Spinal cord (tissue), 10 donors: ENCODE measurements around the gene KRTAP10-10. TPM values are rescaled to one million over a fixed set of nuclear protein-coding genes. Genes with fewer than 3 reads are reported as not detected.
"Not testable (repeated sequence)": the region's sequence is repeated elsewhere in the genome, so short reads cannot be mapped to it uniquely, and the experiment has no call there.

Experiments
- DNase-seq, 6 donors: peaks; one replicate each; pipeline versions ENCODE4 v3.0.0 to v3.0.0-alpha.2; 2013 to 2015; ENCODE audit warnings: low spot score in 6 of 6, low read depth in 4 of 6
- H3K27ac ChIP-seq: one replicate; pipeline ENCODE4 v1.5.1; 2013; ENCODE audit warnings: low read depth, low read length, control low read depth
- H3K27me3 ChIP-seq: one replicate; pipeline ENCODE4 v1.6.1; 2013; ENCODE audit warnings: low read length; ENCODE audit not compliant: control insufficient read depth, insufficient read depth
- H3K36me3 ChIP-seq: one replicate; pipeline ENCODE4 v1.6.1; 2013; ENCODE audit warnings: low read length; ENCODE audit not compliant: control insufficient read depth, insufficient read depth
- H3K4me1 ChIP-seq: one replicate; pipeline ENCODE4 v1.6.1; 2013; ENCODE audit warnings: low read length; ENCODE audit not compliant: control insufficient read depth, insufficient read depth
- H3K4me3 ChIP-seq: one replicate; pipeline ENCODE4 v1.5.1; 2013; ENCODE audit warnings: low read depth, low read length, control low read depth
- H3K9me3 ChIP-seq: one replicate; pipeline ENCODE4 v1.6.1; 2013; ENCODE audit warnings: low read length; ENCODE audit not compliant: control insufficient read depth, insufficient read depth
- WGBS: methylation state at CpG from one replicate; pipeline ENCODE4 v1.1.5; 2013; ENCODE audit warnings: missing lambda C conversion rate; ENCODE audit not compliant: insufficient coverage; 5-methylcytosine and 5-hydroxymethylcytosine counted together
- polyA plus RNA-seq, 2 donors: library from polyadenylated mRNA; unstranded; fragments of 120-200 nt; gene quantifications; one replicate each; pipeline ENCODE4 v1.2.1, GENCODE V29; 2013; ENCODE audit not compliant: insufficient read length in 2 of 2
- total RNA-seq, 2 donors: library from RNA; depleted of rRNA in 1 of 2; stranded (reverse); fragments of 120-200 nt in 1 of 2; fragments of >200 nt in 1 of 2; gene quantifications; one replicate each; pipeline versions ENCODE4 v1.2.3 to v1.2.4, GENCODE V29; 2013 to 2014
- donor health status: healthy.

Gene KRTAP10-10
- total and polyA plus RNA-seq, 4 donors, result not detected

GRCh38 chr21:44658541-44658910 lies 21.4 kb downstream of the KRTAP10-10 start:
- H3K36me3 ChIP-seq, result no peaks in the 10 kb centered on the region
- no peak for DNase-seq
- no peaks in the 10 kb centered on the region for H3K27me3 ChIP-seq
- no peaks in the 10 kb centered on the region for H3K9me3 ChIP-seq
- WGBS, result 100% methylated on average over 1 of the region's 5 CpGs
- no peak overlapping the region for H3K4me3 ChIP-seq
- H3K4me1 ChIP-seq, result no peaks in the 10 kb centered on the region
- no peak overlapping the region for H3K27ac ChIP-seq

GRCh38 chr21:44658913-44659595 lies 21.9 kb downstream of the KRTAP10-10 start:
- Histone ChIP-seq H3K36me3 (no peaks in the 10 kb centered on the region), H3K27ac (no peak overlapping the region), H3K9me3 (no peaks in the 10 kb centered on the region), H3K27me3 (no peaks in the 10 kb centered on the region), H3K4me1 (no peaks in the 10 kb centered on the region), H3K4me3 (no peak overlapping the region)
- DNase-seq, result no peak
- 58% methylated on average over 4 of the region's 11 CpGs for WGBS

GRCh38 chr21:44661567-44661966 lies 24.4 kb downstream of the KRTAP10-10 start:
- not testable (repeated sequence) for H3K9me3 ChIP-seq, H3K36me3 ChIP-seq, DNase-seq, H3K27ac ChIP-seq, H3K4me3 ChIP-seq, H3K27me3 ChIP-seq, H3K4me1 ChIP-seq
- WGBS, result 53% methylated on average over 5 of the region's 7 CpGs

GRCh38 chr21:44664691-44665090 lies 27.5 kb downstream of the KRTAP10-10 start:
- no peak for DNase-seq
- WGBS, result 94% methylated on average over 5 of the region's 5 CpGs
- no peak overlapping the region for H3K27ac ChIP-seq
- no peak overlapping the region for H3K4me3 ChIP-seq
- H3K36me3 ChIP-seq, result no peaks in the 10 kb centered on the region
- no peaks in the 10 kb centered on the region for H3K9me3 ChIP-seq
- H3K4me1 ChIP-seq, result no peaks in the 10 kb centered on the region
- no peaks in the 10 kb centered on the region for H3K27me3 ChIP-seq

GRCh38 chr21:44666401-44667320 lies 29.5 kb downstream of the KRTAP10-10 start, which contains the start of gene KRTAP12-2:
TSS of gene KRTAP12-2 (minus strand) at chr21:44666927. CDS start at chr21:44666886, 41 bp downstream.
- no peaks in the 10 kb centered on the region for H3K27me3 ChIP-seq
- peaks cover 2% of the 10 kb centered on the region for H3K9me3 ChIP-seq
- peak in 2 of 6 donors; percentile 28 to 55 for DNase-seq
- H3K4me3 ChIP-seq, result no peak within 1 kb of the TSS
- no peaks in the 10 kb centered on the region for H3K4me1 ChIP-seq
- WGBS, result 62% methylated on average over 15 of the region's 19 CpGs
- no peaks in the 10 kb centered on the region for H3K36me3 ChIP-seq
- no peak within 1 kb of the TSS for H3K27ac ChIP-seq

GRCh38 chr21:44667612-44668011 lies 30.5 kb downstream of the KRTAP10-10 start:
- no peak for DNase-seq
- WGBS, result 50% methylated on average over 1 of the region's 1 CpG

GRCh38 chr21:44670642-44671432 lies 33.7 kb downstream of the KRTAP10-10 start:
- H3K36me3 ChIP-seq, result no peaks in the 10 kb centered on the region
- no peaks in the 10 kb centered on the region for H3K27me3 ChIP-seq
- 69% methylated on average over 3 of the region's 3 CpGs for WGBS
- H3K27ac ChIP-seq, result no peak overlapping the region
- no peak overlapping the region for H3K4me3 ChIP-seq
- no peaks in the 10 kb centered on the region for H3K4me1 ChIP-seq
- DNase-seq, result no peak
- H3K9me3 ChIP-seq, result peaks cover 4% of the 10 kb centered on the region

More at GRCh38 chr21:44667612-44668011, 30.5 kb downstream of the KRTAP10-10 start:
- peaks cover 4% of the 10 kb centered on the region for H3K9me3 ChIP-seq
- H3K4me3 ChIP-seq, result no peak overlapping the region
- no peak overlapping the region for H3K27ac ChIP-seq
- H3K36me3 ChIP-seq, result no peaks in the 10 kb centered on the region
- H3K4me1 ChIP-seq, result no peaks in the 10 kb centered on the region
- no peaks in the 10 kb centered on the region for H3K27me3 ChIP-seq

GRCh38 chr21:44671911-44672310 lies 34.8 kb downstream of the KRTAP10-10 start:
- Histone ChIP-seq H3K27me3 (no peaks in the 10 kb centered on the region), H3K9me3 (peaks cover 4% of the 10 kb centered on the region), H3K36me3 (no peaks in the 10 kb centered on the region), H3K4me1 (no peaks in the 10 kb centered on the region), H3K27ac (no peak overlapping the region), H3K4me3 (no peak overlapping the region)
- no peak for DNase-seq
- WGBS, result no CpG with 5 or more reads among the region's 1 CpG

GRCh38 chr21:44677881-44678280 lies 40.7 kb downstream of the KRTAP10-10 start:
- Histone ChIP-seq H3K9me3 (no peaks in the 10 kb centered on the region), H3K4me3 (no peak overlapping the region), H3K27me3 (no peaks in the 10 kb centered on the region), H3K4me1 (no peaks in the 10 kb centered on the region), H3K27ac (no peak overlapping the region), H3K36me3 (no peaks in the 10 kb centered on the region)
- no peak for DNase-seq
- 100% methylated on average over 2 of the region's 13 CpGs for WGBS
